Cardiac muscle cell (in vitro differentiated cells and primary cell): ENCODE results near the gene CDC20. TPM values are rescaled to one million over a fixed set of nuclear protein-coding genes. Genes with fewer than 3 reads are reported as not detected.

ENCODE experiments used
- DNase-seq, 2 donors: peaks; one replicate each; pipeline versions ENCODE4 v3.0.0 to v3.0.0-alpha.2; 2010 to 2017; ENCODE audit warnings: low read depth in 1 of 2, low spot score in 1 of 2
- H3K27ac ChIP-seq: fragments of 200-600 bp; sonication (generic); 2 replicates; pipeline ENCODE4 v1.5.1; 2016
- H3K27me3 ChIP-seq: fragments of 200-600 bp; sonication (generic); 2 replicates; pipeline ENCODE4 v1.6.0; 2016; ENCODE audit warnings: control low read depth
- H3K36me3 ChIP-seq: fragments of 200-600 bp; sonication (generic); 2 replicates; pipeline ENCODE4 v1.5.1; 2016; ENCODE audit warnings: control low read depth
- H3K4me1 ChIP-seq: fragments of 200-600 bp; sonication (generic); 2 replicates; pipeline ENCODE4 v1.8.1; 2017; ENCODE audit warnings: low read depth, mild to moderate bottlenecking, mixed run types
- H3K4me3 ChIP-seq: fragments of 200-600 bp; sonication (generic); 2 replicates; pipeline ENCODE4 v1.5.1; 2016; ENCODE audit warnings: mild to moderate bottlenecking
- H3K9me3 ChIP-seq: fragments of 200-600 bp; sonication (generic); 2 replicates; pipeline ENCODE4 v1.5.1; 2017; ENCODE audit warnings: low read depth, mild to moderate bottlenecking, control low read depth
- CTCF ChIP-seq: IDR thresholded peaks from 2 replicates; pipeline ENCODE4 v1.5.1; 2012; ENCODE audit warnings: low read depth, mild to moderate bottlenecking, low read length
- polyA plus RNA-seq: library from polyadenylated mRNA; unstranded; fragments of >200 nt; fragmentation: Nextera tagmentation; extraction: Ambion mirVana; gene quantifications from 2 replicates; pipeline ENCODE4 v1.2.1, GENCODE V29; 2016
- total RNA-seq: library from RNA; depleted of rRNA; stranded (reverse); fragments of >200 nt; gene quantifications from 2 replicates; pipeline ENCODE4 v1.2.3, GENCODE V29; 2016

CDC20 gene
- total and polyA plus RNA-seq, 2 experiments from 2014 or later, result 18.7 to 134 TPM

DNA sequence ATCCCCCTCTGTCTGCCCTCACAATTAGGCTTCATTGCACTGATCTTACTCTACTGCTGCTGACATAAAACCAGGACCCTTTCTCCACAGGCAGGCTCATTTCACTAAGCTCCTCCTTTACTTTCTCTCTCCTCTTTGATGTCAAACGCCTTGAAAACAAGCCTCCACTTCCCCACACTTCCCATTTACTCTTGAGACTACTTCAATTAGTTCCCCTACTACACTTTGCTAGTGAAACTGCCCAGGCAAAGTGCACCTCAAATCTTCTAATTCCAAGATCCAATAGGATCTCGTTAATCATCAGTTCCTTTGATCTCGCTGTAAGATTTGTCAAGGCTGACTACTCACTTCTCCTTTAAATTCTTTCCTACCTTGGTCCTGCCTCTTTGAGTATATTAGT is 5.9 kb upstream of the CDC20 start:
- Histone ChIP-seq H3K27ac (no peak overlapping the region), H3K9me3 (no peaks in the 10 kb centered on the region), H3K4me1 (peaks cover 11% of the 10 kb centered on the region), H3K36me3 (no peaks in the 10 kb centered on the region), H3K27me3 (no peaks in the 10 kb centered on the region), H3K4me3 (no peak overlapping the region)
- DNase-seq, result no peak
- no peak for TF ChIP-seq CTCF

DNA sequence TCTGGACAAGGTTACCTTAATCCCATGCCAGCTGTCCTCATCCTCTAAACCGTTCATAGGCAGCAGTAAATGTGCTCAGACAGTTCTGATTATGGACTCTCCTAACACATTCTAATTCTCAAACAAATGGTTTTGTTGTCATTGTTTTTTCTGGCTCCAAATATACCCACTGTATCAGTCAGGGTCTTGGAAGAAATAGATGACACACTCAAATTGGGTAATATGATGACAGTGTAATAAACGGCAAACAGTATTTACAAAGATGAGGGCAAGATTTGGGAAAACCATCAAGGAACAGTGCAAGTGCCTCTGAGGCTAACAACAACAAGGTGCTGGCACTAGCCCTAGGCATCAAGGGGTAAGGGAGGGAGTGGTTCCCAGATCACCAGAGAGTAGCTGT is 4.3 kb upstream of the CDC20 start:
- no peak for TF ChIP-seq CTCF

DNA sequence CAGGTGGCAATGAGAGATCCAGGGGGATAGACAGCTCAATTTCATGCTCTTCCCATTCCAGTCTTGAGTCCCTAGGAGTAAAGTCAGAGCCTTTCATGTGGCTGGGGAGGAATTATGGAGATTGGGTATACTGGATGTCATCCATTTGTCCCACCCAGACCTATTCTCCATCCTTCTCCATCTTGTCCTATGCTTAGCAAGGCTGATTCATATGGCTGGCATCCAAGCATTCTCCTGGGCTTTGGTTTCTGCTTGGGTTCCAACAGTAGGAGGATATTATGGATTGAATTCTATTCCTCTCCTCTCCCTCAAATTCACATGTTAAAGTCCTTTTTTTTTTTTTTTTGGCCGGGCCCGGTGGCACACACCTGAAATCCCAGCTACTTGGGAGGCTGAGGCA is 3.8 kb upstream of the CDC20 start:
- Histone ChIP-seq H3K4me1 (peaks cover 7% of the 10 kb centered on the region), H3K9me3 (no peaks in the 10 kb centered on the region), H3K27me3 (no peaks in the 10 kb centered on the region), H3K27ac (no peak overlapping the region), H3K4me3 (no peak overlapping the region), H3K36me3 (peaks cover under 1% of the 10 kb centered on the region)
- DNase-seq, result no peak
- TF ChIP-seq CTCF, result no peak

More for the DNA sequence above, 4.3 kb upstream of the CDC20 start:
- Histone ChIP-seq H3K4me3 (no peak overlapping the region), H3K4me1 (peaks cover 6% of the 10 kb centered on the region), H3K9me3 (no peaks in the 10 kb centered on the region), H3K27me3 (no peaks in the 10 kb centered on the region), H3K36me3 (no peaks in the 10 kb centered on the region), H3K27ac (no peak overlapping the region)
- DNase-seq, result no peak

GRCh38 chr1:43357251-43357650 is 1.5 kb upstream of the CDC20 start:
- peaks cover 4% of the 10 kb centered on the region for H3K4me1 ChIP-seq
- no peak overlapping the region for H3K27ac ChIP-seq
- TF ChIP-seq CTCF, result no peak
- H3K36me3 ChIP-seq, result peaks cover 19% of the 10 kb centered on the region
- H3K27me3 ChIP-seq, result no peaks in the 10 kb centered on the region
- no peak overlapping the region for H3K4me3 ChIP-seq
- DNase-seq, result no peak
- no peaks in the 10 kb centered on the region for H3K9me3 ChIP-seq

- Histone ChIP-seq H3K27me3 (no peaks in the 10 kb centered on the region), H3K9me3 (no peaks in the 10 kb centered on the region), H3K27ac (peak overlapping the region; percentile 94), H3K4me1 (peaks cover 4% of the 10 kb centered on the region), H3K36me3 (peaks cover 28% of the 10 kb centered on the region), H3K4me3 (peak overlapping the region; percentile 66)
- peak; percentile 44 for TF ChIP-seq CTCF
- DNase-seq, result peak in 1 of 2 donors; percentile 66
Measured at GRCh38 chr1:43358121-43358745, 548 bp upstream of the CDC20 start.
